Nephron (organoid): ENCODE data around the gene C1orf53.

Source experiments
- H3K27ac Mint-ChIP-seq, 3 experiments: 2 replicates each; pipeline ENCODE4 v1.8.0; 2020; ENCODE audit warnings: mixed read lengths in 3 of 3, mild to moderate bottlenecking in 2 of 3, moderate library complexity in 1 of 3
- H3K27me3 Mint-ChIP-seq: 2 replicates; pipeline ENCODE4 v1.8.0; 2021; ENCODE audit warnings: low read depth, mild to moderate bottlenecking, moderate library complexity, mixed read lengths
- H3K36me3 Mint-ChIP-seq: 2 replicates; pipeline ENCODE4 v1.8.0; 2020; ENCODE audit warnings: low read depth, mixed read lengths
- H3K4me1 Mint-ChIP-seq: 2 replicates; pipeline ENCODE4 v1.8.0; 2020; ENCODE audit warnings: mixed read lengths
- H3K4me3 Mint-ChIP-seq, 3 experiments: 2 replicates each; pipeline ENCODE4 v1.8.0; 2020; ENCODE audit warnings: mild to moderate bottlenecking in 3 of 3, mixed read lengths in 3 of 3, moderate library complexity in 2 of 3
- H3K9me3 Mint-ChIP-seq: 2 replicates; pipeline ENCODE4 v1.8.0; 2020; ENCODE audit warnings: mixed read lengths
- CTCF ChIP-seq, 3 experiments: fragments of 200-600 bp; sonication (generic); IDR thresholded peaks; one replicate each; pipeline ENCODE4 v1.5.0; 2021; ENCODE audit warnings: antibody characterized with exemption in 3 of 3; ENCODE audit not compliant: unreplicated experiment in 3 of 3

C1orf53 gene

GRCh38 chr1:197890936-197891335 lies 11.5 kb upstream of the C1orf53 start:
- Mint-ChIP-seq H3K36me3 (no peaks in the 10 kb centered on the region), H3K9me3 (no peaks in the 10 kb centered on the region), H3K27ac (no peak overlapping the region), H3K4me1 (no peaks in the 10 kb centered on the region), H3K27me3 (peaks cover 15% of the 10 kb centered on the region), H3K4me3 (no peak overlapping the region)
- TF ChIP-seq CTCF (IDR thresholded peaks at IDR 0.05; ENCODE audit: unreplicated experiment in 3 of 3): no peak

GRCh38 chr1:197892684-197893083 lies 9.7 kb upstream of the C1orf53 start:
- Mint-ChIP-seq H3K4me3 (no peak overlapping the region), H3K9me3 (no peaks in the 10 kb centered on the region), H3K27me3 (peaks cover 23% of the 10 kb centered on the region), H3K27ac (no peak overlapping the region), H3K4me1 (no peaks in the 10 kb centered on the region), H3K36me3 (no peaks in the 10 kb centered on the region)
- TF ChIP-seq CTCF (IDR thresholded peaks at IDR 0.05; ENCODE audit: unreplicated experiment in 3 of 3): no peak

GRCh38 chr1:197896301-197896700 lies 6.1 kb upstream of the C1orf53 start:
- Mint-ChIP-seq H3K36me3 (no peaks in the 10 kb centered on the region), H3K27ac (no peak overlapping the region)
- no peak for TF ChIP-seq CTCF (IDR thresholded peaks at IDR 0.05; ENCODE audit: unreplicated experiment in 3 of 3)

GRCh38 chr1:197899037-197899436 lies 3.4 kb upstream of the C1orf53 start:
- no peak overlapping the region for H3K27ac Mint-ChIP-seq
- H3K9me3 Mint-ChIP-seq: no peaks in the 10 kb centered on the region
- no peaks in the 10 kb centered on the region for H3K36me3 Mint-ChIP-seq
- TF ChIP-seq CTCF (IDR thresholded peaks at IDR 0.05; ENCODE audit: unreplicated experiment in 3 of 3): no peak
- peak overlapping the region in 2 of 3 experiments; percentile 45 to 49 for H3K4me3 Mint-ChIP-seq
- no peaks in the 10 kb centered on the region for H3K4me1 Mint-ChIP-seq
- peaks cover 53% of the 10 kb centered on the region for H3K27me3 Mint-ChIP-seq

More at GRCh38 chr1:197896301-197896700, 6.1 kb upstream of the C1orf53 start:
- H3K27me3 Mint-ChIP-seq: peaks cover 38% of the 10 kb centered on the region
- no peaks in the 10 kb centered on the region for H3K4me1 Mint-ChIP-seq
- H3K9me3 Mint-ChIP-seq: no peaks in the 10 kb centered on the region
- H3K4me3 Mint-ChIP-seq: no peak overlapping the region

GRCh38 chr1:197902131-197902453 lies 338 bp upstream of the C1orf53 start:
- Mint-ChIP-seq H3K9me3 (no peaks in the 10 kb centered on the region), H3K27me3 (peaks cover 76% of the 10 kb centered on the region), H3K27ac (peak overlapping the region; percentile 69 to 92 (median 74)), H3K4me1 (no peaks in the 10 kb centered on the region), H3K36me3 (no peaks in the 10 kb centered on the region), H3K4me3 (peak overlapping the region; percentile 87 to 93 (median 89))
- TF ChIP-seq CTCF (IDR thresholded peaks at IDR 0.05; ENCODE audit: unreplicated experiment in 3 of 3): no peak

- peak overlapping the region; percentile 87 to 93 (median 89) for H3K4me3 Mint-ChIP-seq
- H3K27ac Mint-ChIP-seq: peak overlapping the region; percentile 57 to 98 (median 74)
- H3K36me3 Mint-ChIP-seq: no peaks in the 10 kb centered on the region
- TF ChIP-seq CTCF (IDR thresholded peaks at IDR 0.05; ENCODE audit: unreplicated experiment in 3 of 3): no peak
- H3K27me3 Mint-ChIP-seq: peaks cover 76% of the 10 kb centered on the region
- H3K4me1 Mint-ChIP-seq: no peaks in the 10 kb centered on the region
- H3K9me3 Mint-ChIP-seq: no peaks in the 10 kb centered on the region
Measured at GRCh38 chr1:197903196-197903514, 725 bp downstream of the C1orf53 start.
